ENCODE measurements around the gene MOCS2. TPM values are rescaled to one million over a fixed set of nuclear protein-coding genes. Genes with fewer than 3 reads are reported as not detected.

MOCS2 gene
- total RNA-seq, 2 donors from 2014 or later, result 44.2 to 45.5 TPM

DNA sequence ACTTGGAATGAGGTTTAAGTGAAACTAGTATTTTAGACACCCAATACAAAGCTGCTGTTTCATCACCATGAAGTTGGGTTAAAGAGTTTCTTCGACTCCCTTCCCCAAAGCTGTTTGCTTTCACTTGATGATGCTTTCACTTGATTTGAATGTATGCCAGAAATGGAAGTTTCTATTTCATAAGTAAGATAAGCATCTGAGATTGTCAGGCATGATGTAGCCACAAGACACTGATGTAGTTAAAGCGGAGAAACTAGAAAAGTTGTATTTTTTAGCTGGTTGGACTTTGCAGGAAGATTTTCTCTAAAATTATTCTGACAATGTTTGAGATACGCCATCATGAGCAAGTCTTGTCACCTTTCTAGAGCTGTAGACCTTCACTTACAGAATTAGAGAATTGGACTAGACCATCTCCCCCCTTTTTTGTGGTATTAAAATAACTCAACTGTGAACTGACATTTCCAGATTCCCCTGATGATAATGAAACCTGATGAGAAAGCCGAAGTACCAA, 20.0 kb downstream of the MOCS2 start:
- H3K27ac ChIP-seq, result no peak overlapping the region
- DNase-seq (ENCODE audit: low spot score) (no peak), ATAC-seq (ENCODE audit: insufficient number of reproducible peaks, low FRiP score, low read depth) (no peak)
- peaks cover 5 to 20% of the 10 kb centered on the region in 2 donors for H3K4me1 ChIP-seq (ENCODE audit: control insufficient read depth in 1 of 2, low read depth in 2 of 2)
- no peaks in the 10 kb centered on the region for H3K36me3 ChIP-seq
- TF ChIP-seq, protein P1, sequence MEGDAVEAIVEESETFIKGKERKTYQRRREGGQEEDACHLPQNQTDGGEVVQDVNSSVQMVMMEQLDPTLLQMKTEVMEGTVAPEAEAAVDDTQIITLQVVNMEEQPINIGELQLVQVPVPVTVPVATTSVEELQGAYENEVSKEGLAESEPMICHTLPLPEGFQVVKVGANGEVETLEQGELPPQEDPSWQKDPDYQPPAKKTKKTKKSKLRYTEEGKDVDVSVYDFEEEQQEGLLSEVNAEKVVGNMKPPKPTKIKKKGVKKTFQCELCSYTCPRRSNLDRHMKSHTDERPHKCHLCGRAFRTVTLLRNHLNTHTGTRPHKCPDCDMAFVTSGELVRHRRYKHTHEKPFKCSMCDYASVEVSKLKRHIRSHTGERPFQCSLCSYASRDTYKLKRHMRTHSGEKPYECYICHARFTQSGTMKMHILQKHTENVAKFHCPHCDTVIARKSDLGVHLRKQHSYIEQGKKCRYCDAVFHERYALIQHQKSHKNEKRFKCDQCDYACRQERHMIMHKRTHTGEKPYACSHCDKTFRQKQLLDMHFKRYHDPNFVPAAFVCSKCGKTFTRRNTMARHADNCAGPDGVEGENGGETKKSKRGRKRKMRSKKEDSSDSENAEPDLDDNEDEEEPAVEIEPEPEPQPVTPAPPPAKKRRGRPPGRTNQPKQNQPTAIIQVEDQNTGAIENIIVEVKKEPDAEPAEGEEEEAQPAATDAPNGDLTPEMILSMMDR (IDR thresholded peaks at IDR 0.05), result no peak
- no peak overlapping the region for H3K4me3 ChIP-seq
- no peaks in the 10 kb centered on the region for H3K9me3 ChIP-seq
- H3K27me3 ChIP-seq (replicated peaks; ENCODE audit: insufficient read depth), result no peaks in the 10 kb centered on the region

DNA sequence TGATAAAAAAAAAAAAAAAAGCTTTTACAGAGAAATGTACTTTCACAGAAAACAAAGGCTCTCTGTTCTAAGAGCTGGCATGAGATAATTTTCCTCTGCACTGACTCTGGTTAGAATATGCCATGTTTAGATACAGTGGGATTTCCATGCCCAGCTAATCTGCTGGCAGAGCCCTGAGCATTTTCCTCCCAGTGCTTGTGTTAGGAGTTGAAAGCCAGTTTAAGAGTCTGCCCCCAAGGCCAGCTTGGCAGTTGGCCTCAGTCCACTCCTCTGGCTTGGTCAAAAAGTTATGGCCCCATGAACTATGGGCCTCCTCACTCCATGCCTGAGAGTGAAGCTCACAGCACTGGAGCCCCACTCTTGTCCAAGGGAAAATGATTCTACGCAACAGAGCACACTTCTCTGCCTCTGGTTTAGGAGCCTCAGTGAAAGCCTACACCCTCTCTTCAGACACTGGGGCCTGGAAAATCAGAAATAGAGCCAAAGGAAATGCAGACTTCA, 21.9 kb downstream of the MOCS2 start:
- no peaks in the 10 kb centered on the region for H3K9me3 ChIP-seq
- TF ChIP-seq, protein P1 (IDR thresholded peaks at IDR 0.05), result no peak
- no peaks in the 10 kb centered on the region for H3K27me3 ChIP-seq (replicated peaks; ENCODE audit: insufficient read depth)
- H3K4me1 ChIP-seq (ENCODE audit: control insufficient read depth in 1 of 2, low read depth in 2 of 2), result peaks cover 5 to 20% of the 10 kb centered on the region in 2 donors
- DNase-seq (ENCODE audit: low spot score) (no peak), ATAC-seq (ENCODE audit: insufficient number of reproducible peaks, low FRiP score, low read depth) (no peak)
- H3K36me3 ChIP-seq, result no peaks in the 10 kb centered on the region
- no peak overlapping the region for H3K27ac ChIP-seq
- no peak overlapping the region for H3K4me3 ChIP-seq

DNA sequence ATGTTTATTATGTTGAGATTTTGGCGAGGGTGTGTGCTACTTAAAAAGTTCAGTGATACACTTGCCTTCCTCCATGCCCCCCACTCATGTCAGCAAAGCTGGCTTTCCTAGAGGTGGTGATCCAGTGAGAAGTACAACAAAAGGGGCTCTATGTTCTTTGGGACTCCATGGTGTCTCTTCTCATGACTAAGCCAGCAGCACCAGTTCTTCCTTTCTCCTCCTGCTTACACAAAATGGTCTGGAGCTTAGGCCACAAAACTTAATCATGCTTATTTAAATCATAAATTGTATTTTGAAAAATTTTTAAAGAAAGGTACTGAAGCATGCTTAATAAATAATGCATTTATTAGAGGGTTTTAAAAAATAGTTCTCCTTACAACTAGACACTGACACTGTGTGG, 22.4 kb downstream of the MOCS2 start:
- no peak overlapping the region for H3K27ac ChIP-seq
- H3K27me3 ChIP-seq (replicated peaks; ENCODE audit: insufficient read depth), result no peaks in the 10 kb centered on the region
- peaks cover 5 to 20% of the 10 kb centered on the region in 2 donors for H3K4me1 ChIP-seq (ENCODE audit: control insufficient read depth in 1 of 2, low read depth in 2 of 2)
- ATAC-seq (ENCODE audit: insufficient number of reproducible peaks, low FRiP score, low read depth) (no peak), DNase-seq (ENCODE audit: low spot score) (no peak)
- TF ChIP-seq, protein P1 (IDR thresholded peaks at IDR 0.05), result no peak
- no peaks in the 10 kb centered on the region for H3K36me3 ChIP-seq
- H3K4me3 ChIP-seq, result no peak overlapping the region
- H3K9me3 ChIP-seq, result no peaks in the 10 kb centered on the region

DNA sequence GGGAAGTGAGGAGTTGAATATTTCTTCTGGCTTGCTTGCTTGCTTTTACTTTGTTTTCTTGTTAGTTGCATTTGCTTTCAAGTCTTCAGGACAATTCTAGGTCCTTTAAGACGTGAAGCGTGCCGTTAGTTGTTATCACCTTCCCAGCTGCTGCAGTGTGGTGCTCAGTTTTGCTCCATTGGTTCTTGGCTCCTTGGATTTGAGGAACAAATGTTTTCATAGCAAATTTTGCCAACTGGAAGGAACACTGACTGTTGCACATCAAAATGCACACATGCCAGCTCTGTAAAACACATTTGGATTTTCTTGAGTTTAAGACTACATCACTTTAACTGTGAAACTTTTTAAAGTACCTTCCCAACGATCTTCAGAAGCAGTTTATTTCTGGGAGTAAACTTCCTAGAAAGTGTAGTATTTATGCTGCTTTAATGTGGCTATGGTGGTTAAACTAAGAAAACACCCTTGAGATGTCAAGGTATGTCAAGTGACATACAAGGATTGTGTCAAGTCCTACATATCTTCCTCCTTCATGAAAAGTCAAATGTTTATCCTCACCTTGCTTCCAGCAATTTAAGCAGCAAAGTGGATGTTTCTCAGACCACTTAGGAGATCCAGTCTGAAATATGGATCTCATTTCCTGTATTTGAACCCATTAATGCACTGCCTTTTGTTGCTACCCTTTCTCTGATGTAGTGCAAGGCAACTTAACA, 24.9 kb downstream of the MOCS2 start:
- no peak for DNase-seq (ENCODE audit: low spot score)
- no peak for ATAC-seq (ENCODE audit: insufficient number of reproducible peaks, low FRiP score, low read depth)
- Histone ChIP-seq H3K27me3 (replicated peaks; ENCODE audit: insufficient read depth) (no peaks in the 10 kb centered on the region), H3K36me3 (no peaks in the 10 kb centered on the region), H3K9me3 (no peaks in the 10 kb centered on the region), H3K4me3 (no peak overlapping the region), H3K27ac (no peak overlapping the region), H3K4me1 (ENCODE audit: control insufficient read depth in 1 of 2, low read depth in 2 of 2) (peaks cover 0 to 7% of the 10 kb centered on the region in 2 donors)
- TF ChIP-seq, protein P1 (IDR thresholded peaks at IDR 0.05), result no peak

DNA sequence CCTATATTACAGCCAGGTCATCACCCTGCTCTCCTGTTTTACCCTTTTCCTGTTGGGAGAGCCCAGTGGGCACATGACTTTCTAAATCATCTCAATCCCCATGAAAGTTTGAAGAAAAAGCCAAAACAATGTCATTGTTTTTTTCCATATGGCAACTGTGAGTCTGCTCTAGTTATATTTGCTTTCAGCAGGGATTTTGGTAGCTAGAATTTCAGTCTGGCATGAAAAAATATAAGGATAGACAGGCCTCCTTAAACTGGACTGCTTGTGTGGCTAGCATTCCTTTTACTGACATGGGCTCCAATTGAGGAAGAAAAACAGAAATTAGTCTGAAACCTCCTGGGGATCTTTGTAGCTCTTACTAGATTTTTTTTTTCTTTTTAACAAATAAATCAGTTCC, 25.6 kb downstream of the MOCS2 start:
- no peaks in the 10 kb centered on the region for H3K27me3 ChIP-seq (replicated peaks; ENCODE audit: insufficient read depth)
- no peaks in the 10 kb centered on the region for H3K9me3 ChIP-seq
- no peak for ATAC-seq (ENCODE audit: insufficient number of reproducible peaks, low FRiP score, low read depth)
- H3K4me1 ChIP-seq (ENCODE audit: control insufficient read depth in 1 of 2, low read depth in 2 of 2), result peaks cover 0 to 3% of the 10 kb centered on the region in 2 donors
- no peak for DNase-seq (ENCODE audit: low spot score)
- no peak overlapping the region for H3K27ac ChIP-seq
- TF ChIP-seq, protein P1 (IDR thresholded peaks at IDR 0.05), result no peak
- no peaks in the 10 kb centered on the region for H3K36me3 ChIP-seq
- no peak overlapping the region for H3K4me3 ChIP-seq
